Stimulated activated naive CD8-positive, alpha-beta T cell treated with anti-CD3 and anti-CD28 coated beads, Interleukin-15, amount 100 ng/mL, for 72 hours (primary cell): ENCODE measurements around the gene MINDY3.
"Not testable (repeated sequence)": the region's sequence is repeated elsewhere in the genome, so short reads cannot be mapped to it uniquely, and the experiment has no call there.

Experiments
- ATAC-seq: fragments of 150-1000 bp; cut with Tn5 transposase; 2 replicates; pipeline ENCODE4 v1.10.0; 2021; ENCODE audit warnings: mild to moderate bottlenecking, moderate library complexity
- DNase-seq, 2 donors: peaks; one replicate each; pipeline ENCODE4 v3.0.0; 2021 to 2022
- H3K27ac Mint-ChIP-seq, 2 donors: one replicate each; pipeline ENCODE4 v1.8.0; 2022; ENCODE audit warnings: mild to moderate bottlenecking in 2 of 2, mixed read lengths in 2 of 2, moderate library complexity in 2 of 2
- H3K27me3 Mint-ChIP-seq: one replicate; pipeline ENCODE4 v1.8.0; 2022; ENCODE audit warnings: mixed read lengths
- H3K4me1 Mint-ChIP-seq: one replicate; pipeline ENCODE4 v1.8.0; 2022; ENCODE audit warnings: mild to moderate bottlenecking, mixed read lengths
- H3K4me3 Mint-ChIP-seq, 2 donors: one replicate each; pipeline ENCODE4 v1.8.0; 2022; ENCODE audit warnings: mild to moderate bottlenecking in 2 of 2, mixed read lengths in 2 of 2, moderate library complexity in 1 of 2
- H3K9me3 Mint-ChIP-seq, 2 donors: one replicate each; pipeline ENCODE4 v1.8.0; 2022; ENCODE audit warnings: mixed read lengths in 2 of 2

MINDY3 gene

DNA sequence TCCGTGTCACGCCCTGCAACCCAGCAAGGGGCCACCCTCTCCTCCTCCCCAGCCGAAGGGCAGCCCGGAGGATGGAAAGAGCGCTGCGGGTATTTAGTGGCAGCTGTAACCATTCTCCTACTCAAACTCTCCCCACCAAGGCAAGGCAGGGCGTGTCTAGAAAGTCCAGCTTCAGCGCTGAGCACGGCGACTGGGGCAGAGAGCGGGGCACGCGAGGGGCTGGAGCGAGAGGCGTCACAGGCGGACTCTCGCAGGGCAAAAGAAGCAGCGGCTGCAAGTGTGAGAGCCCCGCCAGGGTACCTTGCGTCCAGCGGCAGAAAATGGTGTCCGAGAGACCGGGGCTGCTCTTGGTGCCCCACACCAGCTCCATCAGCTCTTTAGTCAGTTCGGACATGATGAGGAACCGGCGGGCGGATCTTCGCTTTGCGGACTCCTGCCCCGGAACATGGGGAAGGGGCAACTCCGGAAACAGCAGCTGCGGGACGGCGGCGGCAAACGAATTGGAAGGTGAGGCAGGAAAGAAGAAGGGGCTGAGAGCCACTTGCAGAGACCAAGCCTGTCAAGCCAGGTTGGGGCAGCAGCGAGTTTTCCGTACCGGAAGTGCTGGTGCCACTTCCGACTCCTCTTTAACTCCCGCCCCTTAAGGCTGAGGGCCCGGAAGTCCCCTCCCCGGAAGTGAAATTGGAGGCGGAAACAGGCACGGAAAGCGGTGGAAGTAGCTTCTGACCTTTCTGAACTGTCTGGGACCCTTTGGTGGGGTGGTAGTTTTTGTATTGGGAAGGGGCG lies at the start of gene MINDY3:
TSS of gene MINDY3 (minus strand) at position 602 of the 786 bp plus-strand sequence. CDS start at position 394, 208 bp downstream.
- peak within 1 kb of the TSS; percentile 91 to 97 for H3K4me3 Mint-ChIP-seq
- H3K9me3 Mint-ChIP-seq = no peaks in the 10 kb centered on the region
- ATAC-seq (peak; percentile 97), DNase-seq (peak; percentile 72 to 82)
- H3K27ac Mint-ChIP-seq = peak within 1 kb of the TSS; percentile 95 to 96
- peaks cover 24% of the 10 kb centered on the region for H3K4me1 Mint-ChIP-seq
- peaks cover 14% of the 10 kb centered on the region for H3K27me3 Mint-ChIP-seq

DNA sequence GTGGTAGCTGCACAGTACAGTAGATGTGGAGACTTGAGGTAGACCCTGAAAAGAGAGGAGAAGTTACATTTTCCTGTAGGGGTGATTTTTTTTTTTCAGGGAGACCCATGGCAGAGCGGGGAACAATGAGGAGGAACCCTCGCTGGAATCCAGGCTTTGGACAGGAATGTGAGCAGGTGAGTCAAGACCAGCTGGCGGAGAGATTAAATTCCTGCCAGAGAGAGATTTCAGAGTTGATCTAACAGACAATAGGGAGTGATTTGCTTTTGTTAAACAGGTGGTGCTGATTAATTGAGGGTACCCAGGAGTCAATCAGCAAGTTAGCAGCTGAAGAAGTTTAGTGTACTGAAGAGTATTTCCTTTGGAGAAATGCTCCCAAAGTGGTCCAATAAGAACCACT lies 41.6 kb upstream of the MINDY3 start:
- H3K27ac Mint-ChIP-seq = no peak overlapping the region
- ATAC-seq (no peak), DNase-seq (no peak)
- H3K4me3 Mint-ChIP-seq = no peak overlapping the region
- peaks cover 30% of the 10 kb centered on the region for H3K27me3 Mint-ChIP-seq
- H3K4me1 Mint-ChIP-seq = no peaks in the 10 kb centered on the region
- H3K9me3 Mint-ChIP-seq = no peaks in the 10 kb centered on the region

DNA sequence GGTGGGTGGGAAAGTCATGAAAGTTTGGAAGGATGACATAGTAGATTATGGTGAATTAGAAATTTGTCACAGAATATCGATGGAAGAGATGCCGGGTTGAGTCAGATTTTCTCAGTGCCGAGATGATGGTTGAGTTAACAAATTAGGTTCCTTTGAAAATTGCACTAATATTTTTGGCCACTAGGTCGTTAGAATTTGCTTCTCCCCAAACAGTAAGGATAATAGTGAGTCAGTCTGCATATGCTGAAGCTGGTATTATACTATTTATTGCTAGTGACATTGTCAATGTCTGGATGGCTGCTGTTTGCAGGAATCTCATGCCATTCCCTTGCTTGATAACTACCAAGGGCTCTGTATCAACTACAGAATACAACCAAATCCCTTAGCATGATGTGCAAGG lies 37.7 kb upstream of the MINDY3 start:
- DNase-seq = no peak
- Mint-ChIP-seq H3K4me3 (no peak overlapping the region), H3K9me3 (no peaks in the 10 kb centered on the region), H3K27me3 (peaks cover 57% of the 10 kb centered on the region), H3K4me1 (no peaks in the 10 kb centered on the region), H3K27ac (no peak overlapping the region)
- ATAC-seq = no peak

DNA sequence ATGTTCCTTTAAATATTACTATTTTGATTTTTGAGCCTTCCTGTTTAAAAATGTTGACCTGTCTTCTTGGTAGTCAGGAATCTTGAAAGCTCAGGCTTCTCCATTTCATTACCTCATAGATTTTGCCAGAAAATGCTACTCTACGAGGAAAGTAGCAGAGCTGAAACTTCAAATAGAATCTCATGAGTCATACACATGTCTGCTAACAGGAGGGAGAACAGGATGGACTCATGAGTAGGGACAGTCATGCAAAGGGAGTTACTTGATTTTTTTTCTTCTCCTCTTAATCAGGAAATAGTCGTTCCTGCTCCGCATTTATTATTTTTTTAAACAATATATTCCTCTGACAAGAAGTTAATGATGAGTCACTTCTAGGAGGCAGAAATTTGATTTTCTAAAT lies 37.0 kb upstream of the MINDY3 start:
- no peaks in the 10 kb centered on the region for H3K4me1 Mint-ChIP-seq
- H3K27ac Mint-ChIP-seq = no peak overlapping the region
- H3K27me3 Mint-ChIP-seq = peaks cover 64% of the 10 kb centered on the region
- ATAC-seq (no peak), DNase-seq (no peak)
- H3K9me3 Mint-ChIP-seq = no peaks in the 10 kb centered on the region
- no peak overlapping the region for H3K4me3 Mint-ChIP-seq

DNA sequence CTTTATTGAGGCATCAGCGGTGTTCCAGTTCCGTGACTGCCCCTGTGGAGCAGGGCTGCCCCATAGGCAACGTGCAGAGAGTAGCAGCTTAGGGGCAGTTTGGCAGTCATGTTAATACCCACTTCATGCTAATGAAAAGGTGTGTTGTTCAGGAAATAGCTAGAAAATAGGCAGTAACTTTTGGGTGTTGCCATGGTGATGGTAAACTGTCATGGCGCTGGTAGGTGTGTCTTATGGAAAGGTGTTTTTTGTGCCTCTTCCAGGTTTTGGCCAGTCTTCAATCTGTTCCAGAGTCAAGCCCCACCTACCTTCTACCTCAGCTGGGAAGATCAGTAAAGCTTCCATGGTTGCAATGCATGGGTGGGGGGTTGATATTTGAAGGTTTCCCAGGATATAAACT lies 36.3 kb upstream of the MINDY3 start:
- peaks cover 58% of the 10 kb centered on the region for H3K27me3 Mint-ChIP-seq
- H3K4me3 Mint-ChIP-seq = no peak overlapping the region
- H3K27ac Mint-ChIP-seq = no peak overlapping the region
- no peak for ATAC-seq
- H3K9me3 Mint-ChIP-seq = no peaks in the 10 kb centered on the region
- no peaks in the 10 kb centered on the region for H3K4me1 Mint-ChIP-seq
- DNase-seq = no peak

DNA sequence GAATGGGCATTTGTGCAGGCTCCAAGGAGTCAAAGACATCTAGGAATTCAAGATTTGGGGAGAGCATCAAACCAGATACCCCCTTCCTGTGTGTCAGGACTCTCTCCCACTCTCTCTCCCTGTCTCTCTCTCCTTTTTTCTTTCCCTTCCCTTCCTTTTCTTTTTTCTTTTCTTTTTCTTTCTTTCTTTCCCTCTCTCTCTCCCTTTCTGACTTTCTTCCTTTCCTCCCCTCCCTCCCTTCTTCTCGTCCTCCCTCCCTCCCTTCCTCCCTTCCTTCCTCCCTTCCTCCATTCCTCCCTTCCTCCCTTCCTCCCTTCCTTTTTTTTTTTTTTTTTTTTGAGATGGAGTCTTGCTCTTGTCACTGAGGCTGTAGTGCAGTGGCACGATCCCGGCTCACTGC lies 24.1 kb upstream of the MINDY3 start:
- H3K4me3 Mint-ChIP-seq = no peak overlapping the region
- H3K4me1 Mint-ChIP-seq = no peaks in the 10 kb centered on the region
- DNase-seq = no peak
- no peak for ATAC-seq
- peaks cover 19% of the 10 kb centered on the region for H3K27me3 Mint-ChIP-seq
- H3K27ac Mint-ChIP-seq = no peak overlapping the region
- no peaks in the 10 kb centered on the region for H3K9me3 Mint-ChIP-seq

DNA sequence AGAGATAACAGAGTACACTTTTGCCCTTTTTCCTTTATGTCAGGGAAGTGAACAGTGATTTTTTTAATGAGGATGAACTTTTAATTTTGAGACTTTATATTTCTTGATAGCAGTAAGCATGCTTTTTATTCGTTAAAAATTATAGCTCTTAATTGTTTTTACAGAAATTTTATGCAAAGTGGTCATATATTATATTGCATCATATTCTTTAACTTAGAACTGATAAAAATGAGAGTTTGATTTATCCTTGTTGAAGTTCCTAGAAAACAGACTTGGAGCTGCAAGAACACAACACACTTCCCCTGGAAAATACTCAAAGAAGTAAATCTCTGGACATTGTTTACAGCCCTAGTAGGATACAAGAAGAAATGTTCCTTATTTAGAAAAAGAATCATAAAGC lies 21.2 kb upstream of the MINDY3 start:
- no peak overlapping the region for H3K4me3 Mint-ChIP-seq
- H3K27me3 Mint-ChIP-seq = peaks cover 29% of the 10 kb centered on the region
- H3K9me3 Mint-ChIP-seq = no peaks in the 10 kb centered on the region
- no peak for ATAC-seq
- no peak overlapping the region for H3K27ac Mint-ChIP-seq
- no peak for DNase-seq
- H3K4me1 Mint-ChIP-seq = no peaks in the 10 kb centered on the region

DNA sequence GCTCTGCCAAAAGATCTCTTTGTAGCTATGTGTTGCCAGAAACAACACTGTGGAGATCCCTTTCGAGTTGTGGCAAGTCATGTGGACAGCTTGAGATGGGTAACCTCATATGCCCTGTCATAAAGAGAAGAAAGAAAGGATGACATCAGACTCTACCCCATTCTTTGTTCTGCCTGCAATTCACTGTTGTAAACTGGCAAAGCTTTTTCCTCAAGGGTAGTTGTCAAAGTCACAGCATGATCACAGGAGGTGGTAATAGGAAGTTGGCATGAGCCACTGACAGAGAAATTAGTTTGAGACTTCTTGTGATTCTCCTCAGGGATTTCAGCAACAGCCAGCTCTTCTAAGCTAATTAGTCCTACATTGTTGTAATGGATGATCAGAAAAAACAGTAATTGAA lies 19.4 kb upstream of the MINDY3 start:
- H3K4me1 Mint-ChIP-seq = no peaks in the 10 kb centered on the region
- peak; percentile 49 for ATAC-seq
- H3K27ac Mint-ChIP-seq = no peak overlapping the region
- H3K9me3 Mint-ChIP-seq = no peaks in the 10 kb centered on the region
- H3K4me3 Mint-ChIP-seq = no peak overlapping the region
- H3K27me3 Mint-ChIP-seq = peaks cover 47% of the 10 kb centered on the region
- no peak for DNase-seq

DNA sequence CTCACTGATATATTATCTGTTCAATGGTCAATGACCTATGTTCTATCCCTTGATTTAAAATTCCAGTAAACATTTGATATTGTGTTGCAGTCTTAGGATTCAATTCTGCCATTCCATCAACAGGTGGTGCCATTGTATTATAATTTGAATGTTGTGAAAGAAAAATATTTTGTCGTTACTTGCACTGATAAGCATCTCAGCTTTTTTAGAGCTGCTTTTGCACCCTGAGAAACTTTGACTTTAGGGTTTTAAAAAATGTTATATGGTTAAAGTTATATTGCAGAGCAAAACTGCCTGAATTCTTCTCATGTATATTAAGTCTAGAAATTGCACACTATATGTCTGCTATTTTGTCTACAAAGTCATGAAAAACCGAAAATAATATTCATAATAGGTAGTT lies 18.8 kb upstream of the MINDY3 start:
- H3K27ac Mint-ChIP-seq = no peak overlapping the region
- no peak for ATAC-seq
- DNase-seq = no peak
- no peaks in the 10 kb centered on the region for H3K9me3 Mint-ChIP-seq
- H3K27me3 Mint-ChIP-seq = peaks cover 53% of the 10 kb centered on the region
- H3K4me3 Mint-ChIP-seq = no peak overlapping the region
- H3K4me1 Mint-ChIP-seq = no peaks in the 10 kb centered on the region

DNA sequence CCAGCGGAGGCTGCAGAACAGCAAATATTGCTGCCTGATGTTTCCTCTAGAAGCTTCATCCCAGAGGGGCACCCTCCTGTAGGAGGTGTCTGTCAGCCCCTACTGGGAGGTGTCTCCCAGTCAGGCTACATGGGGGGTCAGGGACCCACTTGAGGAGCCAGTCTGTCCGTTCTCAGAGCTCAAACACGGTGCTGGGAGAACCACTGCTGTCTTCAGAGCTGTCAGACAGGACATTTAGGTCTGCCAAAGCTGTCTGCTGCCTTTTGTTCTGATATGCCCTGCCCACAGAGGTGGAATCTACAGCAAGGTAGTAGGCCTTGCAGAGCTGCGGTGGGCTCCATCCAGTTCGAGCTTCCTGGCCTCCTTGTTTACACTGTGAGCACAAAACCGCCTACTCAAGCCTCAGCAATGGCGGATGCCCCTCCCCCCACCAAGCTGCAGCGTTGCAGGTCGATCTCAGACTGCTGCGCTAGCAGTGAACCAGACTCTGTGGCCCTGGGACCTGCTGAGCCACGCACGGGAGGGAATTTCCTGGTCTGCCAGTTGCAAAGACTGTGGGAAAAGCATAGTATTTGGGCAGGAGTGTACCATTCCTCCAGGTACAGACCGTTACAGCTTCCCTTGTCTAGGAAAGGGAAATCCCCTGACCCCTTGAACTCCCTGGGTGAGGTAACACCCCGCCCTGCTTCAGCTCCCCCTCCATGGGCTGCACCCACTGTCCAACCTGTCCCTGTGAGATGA lies 17.7 kb upstream of the MINDY3 start:
- H3K9me3 Mint-ChIP-seq = no peaks in the 10 kb centered on the region
- H3K27ac Mint-ChIP-seq = no peak overlapping the region
- DNase-seq = no peak
- no peak for ATAC-seq
- peaks cover 59% of the 10 kb centered on the region for H3K27me3 Mint-ChIP-seq
- H3K4me1 Mint-ChIP-seq = no peaks in the 10 kb centered on the region
- H3K4me3 Mint-ChIP-seq = no peak overlapping the region

DNA sequence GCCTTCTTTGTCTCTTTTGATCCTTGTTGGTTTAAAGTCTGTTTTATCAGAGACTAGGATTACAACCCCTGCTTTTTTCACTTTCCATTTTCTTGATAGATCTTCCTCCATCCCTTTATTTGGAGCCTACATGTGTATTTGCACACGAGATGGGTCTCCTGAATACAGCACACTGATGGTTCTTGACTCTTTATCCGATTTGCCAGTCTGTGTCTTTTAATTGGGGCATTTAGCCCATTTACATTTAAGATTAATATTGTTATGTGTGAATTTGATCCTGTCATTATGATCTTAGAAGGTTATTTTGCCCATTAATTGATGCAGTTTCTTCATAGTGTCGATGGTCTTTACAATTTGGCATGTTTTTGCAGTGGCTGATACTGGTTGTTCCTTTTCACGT lies 16.0 kb upstream of the MINDY3 start:
- not testable (repeated sequence) for H3K4me1 Mint-ChIP-seq, DNase-seq, H3K9me3 Mint-ChIP-seq, H3K27ac Mint-ChIP-seq, ATAC-seq, H3K4me3 Mint-ChIP-seq
- H3K27me3 Mint-ChIP-seq = peaks cover 59% of the 10 kb centered on the region

DNA sequence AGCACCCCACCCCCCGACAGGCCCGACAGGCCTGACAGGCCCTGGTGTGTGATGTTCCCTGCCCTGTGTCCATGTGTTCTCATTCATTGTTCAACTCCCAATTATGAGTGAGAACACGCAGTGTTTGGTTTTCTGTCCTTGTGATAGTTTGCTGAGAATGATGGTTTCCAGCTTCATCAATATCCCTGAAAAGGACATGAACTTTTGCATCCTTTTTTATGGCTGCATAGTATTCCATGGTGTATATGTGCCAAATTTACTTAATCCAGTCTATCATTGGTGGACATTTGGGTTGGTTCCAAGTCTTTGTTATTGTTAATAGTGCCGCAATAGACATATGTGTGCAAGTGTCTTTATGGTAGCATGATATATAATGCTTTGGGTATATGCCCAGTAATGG lies 12.3 kb upstream of the MINDY3 start:
- not testable (repeated sequence) for DNase-seq, H3K27ac Mint-ChIP-seq, H3K4me3 Mint-ChIP-seq, H3K4me1 Mint-ChIP-seq, ATAC-seq, H3K9me3 Mint-ChIP-seq
- H3K27me3 Mint-ChIP-seq = peaks cover 79% of the 10 kb centered on the region

DNA sequence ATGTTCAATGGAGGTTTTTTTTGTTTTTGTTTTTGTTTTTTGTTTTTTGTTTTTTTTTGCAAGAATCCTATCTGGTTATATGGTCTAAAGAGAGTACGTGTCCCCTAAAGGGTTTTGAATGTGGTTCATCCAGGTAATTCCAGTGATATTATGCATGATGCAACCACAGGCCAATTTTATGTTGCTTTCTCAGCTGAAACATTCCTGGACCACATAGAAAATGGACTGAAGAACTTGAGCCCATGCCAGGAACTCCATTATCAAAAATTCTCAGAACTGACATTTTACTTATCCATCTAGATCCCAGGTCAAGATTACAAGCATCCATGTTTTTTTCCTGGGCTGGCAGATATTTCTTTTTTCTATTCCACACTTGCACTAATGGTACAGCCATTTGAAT lies 11.5 kb upstream of the MINDY3 start:
- Mint-ChIP-seq H3K27me3 (peaks cover 79% of the 10 kb centered on the region), H3K27ac (no peak overlapping the region), H3K4me1 (no peaks in the 10 kb centered on the region), H3K9me3 (no peaks in the 10 kb centered on the region), H3K4me3 (no peak overlapping the region)
- DNase-seq = no peak
- ATAC-seq = no peak

DNA sequence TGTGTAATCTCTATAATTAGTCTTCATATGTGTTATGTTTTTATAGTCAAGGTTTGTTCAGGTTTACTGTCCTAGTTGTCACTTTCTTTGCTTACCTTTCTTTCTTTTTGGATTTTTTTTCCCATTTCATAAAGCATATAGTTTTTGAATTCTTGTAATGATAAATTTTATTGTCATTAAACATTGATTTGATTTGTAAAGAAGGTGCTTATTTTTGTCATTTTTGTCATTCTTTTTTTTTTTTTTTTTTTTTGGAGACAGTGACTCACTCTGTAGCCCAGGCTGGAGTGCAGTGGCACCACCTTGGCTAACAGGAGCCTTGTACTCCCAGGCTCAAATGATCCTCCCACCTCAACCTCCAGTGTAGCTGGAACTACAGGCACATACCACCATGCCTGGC lies 9.6 kb upstream of the MINDY3 start:
- Mint-ChIP-seq H3K27me3 (peaks cover 76% of the 10 kb centered on the region), H3K9me3 (no peaks in the 10 kb centered on the region), H3K4me3 (no peak overlapping the region), H3K27ac (no peak overlapping the region), H3K4me1 (no peaks in the 10 kb centered on the region)
- DNase-seq = no peak
- ATAC-seq = no peak

DNA sequence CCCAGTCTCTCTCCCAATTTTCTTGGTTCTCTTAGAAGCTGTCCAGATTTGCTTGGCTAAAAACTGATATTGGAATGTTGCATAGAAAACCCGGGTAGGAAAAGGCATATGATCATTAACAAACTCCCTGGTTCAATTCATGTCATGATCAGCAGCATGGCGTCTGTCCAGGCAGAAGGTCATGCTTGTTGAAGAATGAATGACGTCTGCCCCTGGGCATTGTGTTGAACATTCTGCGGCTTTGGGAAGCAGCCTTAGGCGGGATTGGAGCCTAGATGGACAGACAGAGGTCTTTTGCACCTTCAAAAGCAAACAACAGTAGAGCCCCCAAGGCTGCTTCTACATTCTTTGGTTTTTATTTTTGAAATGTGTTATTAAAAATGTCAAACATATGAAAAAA lies 7.7 kb upstream of the MINDY3 start:
- H3K4me3 Mint-ChIP-seq = no peak overlapping the region
- no peaks in the 10 kb centered on the region for H3K9me3 Mint-ChIP-seq
- H3K27me3 Mint-ChIP-seq = peaks cover 69% of the 10 kb centered on the region
- no peak for ATAC-seq
- H3K27ac Mint-ChIP-seq = no peak overlapping the region
- no peaks in the 10 kb centered on the region for H3K4me1 Mint-ChIP-seq
- DNase-seq = no peak

DNA sequence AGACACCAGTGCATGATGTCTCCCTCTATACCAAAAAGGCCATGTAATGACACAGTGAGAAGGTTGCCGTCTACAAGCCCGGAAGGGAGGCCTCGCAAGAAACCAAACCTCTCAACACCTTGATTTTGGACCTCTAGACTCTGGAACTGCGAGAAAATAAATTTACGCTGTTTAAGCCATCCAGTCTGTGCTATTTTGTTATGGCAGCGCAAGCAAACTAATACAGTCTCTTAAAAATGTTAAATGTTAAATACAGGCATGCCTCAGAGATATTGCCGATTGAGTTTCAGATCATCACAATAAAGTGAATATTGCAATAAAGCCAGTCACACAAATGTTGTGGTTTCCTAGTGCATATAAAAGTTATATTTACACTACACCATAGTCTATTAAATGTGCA lies 5.0 kb upstream of the MINDY3 start:
- H3K27me3 Mint-ChIP-seq = peaks cover 49% of the 10 kb centered on the region
- no peaks in the 10 kb centered on the region for H3K4me1 Mint-ChIP-seq
- no peak for ATAC-seq
- H3K27ac Mint-ChIP-seq = no peak overlapping the region
- no peaks in the 10 kb centered on the region for H3K9me3 Mint-ChIP-seq
- no peak overlapping the region for H3K4me3 Mint-ChIP-seq
- no peak for DNase-seq
